Spleen (tissue), 11 donors: Measurements from ENCODE around the gene SPDYE6. TPM values are rescaled to one million over a fixed set of nuclear protein-coding genes. Genes with fewer than 3 reads are reported as not detected.

Experiments used
- DNase-seq: peaks from one replicate; pipeline ENCODE4 v3.0.0-alpha.2; 2020
- H3K27ac ChIP-seq, 8 donors: fragments of 200-600 bp; sonication (generic) in 7 of 8; 1 replicate in 4 of 8; 2 replicates in 4 of 8; pipeline versions ENCODE4 v1.5.0 to v1.8.0; 2016 to 2021; ENCODE audit warnings: inconsistent platforms in 4 of 8, mild to moderate bottlenecking in 4 of 8, moderate library complexity in 1 of 8
- H3K27me3 ChIP-seq, 7 donors: fragments of 200-600 bp; sonication (generic) in 6 of 7; replicated peaks in 1 of 7; 1 replicate in 4 of 7; 2 replicates in 3 of 7; pipeline versions ENCODE4 v1.5.0 to v1.8.0; 2016 to 2021; ENCODE audit warnings: inconsistent platforms in 3 of 7, mild to moderate bottlenecking in 1 of 7
- H3K36me3 ChIP-seq, 6 donors: fragments of 200-600 bp; sonication (generic) in 5 of 6; 1 replicate in 4 of 6; 2 replicates in 2 of 6; pipeline versions ENCODE4 v1.5.0 to v1.8.0; 2016 to 2021; ENCODE audit warnings: inconsistent platforms in 2 of 6
- H3K4me1 ChIP-seq, 6 donors: fragments of 200-600 bp; sonication (generic) in 5 of 6; 1 replicate in 3 of 6; 2 replicates in 3 of 6; pipeline versions ENCODE4 v1.5.0 to v1.8.0; 2016 to 2021; ENCODE audit warnings: inconsistent platforms in 3 of 6
- H3K4me3 ChIP-seq, 8 donors: fragments of 200-600 bp; sonication (generic) in 7 of 8; 1 replicate in 4 of 8; 2 replicates in 4 of 8; pipeline versions ENCODE4 v1.5.0 to v1.8.0; 2016 to 2021; ENCODE audit warnings: inconsistent platforms in 4 of 8, mild to moderate bottlenecking in 4 of 8, moderate library complexity in 2 of 8
- H3K9me3 ChIP-seq, 8 donors: fragments of 200-600 bp; sonication (generic) in 7 of 8; 1 replicate in 4 of 8; 2 replicates in 4 of 8; pipeline versions ENCODE4 v1.5.0 to v1.8.0; 2016 to 2021; ENCODE audit warnings: inconsistent platforms in 4 of 8
- CTCF ChIP-seq, 11 experiments: fragments of 200-600 bp in 7 of 11; fragments of 450-650 bp in 4 of 11; sonication (generic) in 4 of 11; IDR thresholded peaks in 8 of 11; conservative IDR thresholded peaks in 3 of 11; 1 replicate in 7 of 11; 2 replicates in 4 of 11; pipeline versions ENCODE4 v1.4.0 to v1.8.0; 2016 to 2021; ENCODE audit warnings: antibody characterized with exemption in 11 of 11, inconsistent platforms in 4 of 11, mild to moderate bottlenecking in 1 of 11
- POLR2A ChIP-seq, 3 donors: fragments of 450-650 bp; IDR thresholded peaks; one replicate each; pipeline ENCODE4 v1.5.1; 2017; ENCODE audit warnings: antibody characterized with exemption in 3 of 3, mild to moderate bottlenecking in 1 of 3
- POLR2AphosphoS5 ChIP-seq, 3 donors: sonication (generic); formaldehyde crosslinking; IDR thresholded peaks; one replicate each; pipeline ENCODE4 v1.5.1; 2017; ENCODE audit warnings: antibody characterized with exemption in 3 of 3
- WGBS, 5 donors: extraction: QIAGEN DNeasy Blood & Tissue Kit in 3 of 5; methylation state at CpG; one replicate each; pipeline versions ENCODE4 v1.1.5 to v1.1.7; 2013 to 2018; 5-methylcytosine and 5-hydroxymethylcytosine counted together
- intact Hi-C: fragments of 100-400 bp; cut with DNase I; formaldehyde crosslinking; loops from one replicate; pipeline ENCODE4 v1.15.0; 2023; ENCODE audit warnings: low total_unique reads
- polyA plus RNA-seq, 3 donors: library from polyadenylated mRNA; stranded (reverse); fragments of 200-250 nt; gene quantifications; one replicate each; pipeline ENCODE4 v1.2.1, GENCODE V29; 2013
- total RNA-seq, 7 donors: library from RNA; depleted of rRNA in 3 of 7; stranded (reverse); fragments of >200 nt in 3 of 7; fragmentation: NEBNext Ultra II Directional in 4 of 7; extraction: Animal tissue kit (Norgen Biotek cat#: 25700) in 4 of 7; gene quantifications; one replicate each; pipeline versions ENCODE4 v1.1.0 to v1.2.1, GENCODE V29; 2016 to 2021
- donor health status: healthy with polysubstance abuse.
- donor health status: DM: no; HTN: no; CAD: no; lungs with moderate emphysema.
- donor health status: DM: no; HTN: no; CAD: no.
- donor health status: Bipolar disorder and iron deficiency.
- donor health status: healthy.
- donor health status: DM: no; HTN: no; CAD: no.
- donor health status: DM: yes; HTN: yes; CAD: no.

Gene SPDYE6
- total and polyA plus RNA-seq, 10 donors = 0.06 TPM; not detected in 9

GRCh38 chr7:102313997-102314780, 42.1 kb downstream of the SPDYE6 start:
- H3K9me3 ChIP-seq = no peaks in the 10 kb centered on the region
- H3K4me3 ChIP-seq = no peak overlapping the region
- no peak overlapping the region for H3K27ac ChIP-seq
- H3K27me3 ChIP-seq = no peaks in the 10 kb centered on the region
- WGBS, 5 donors = 86 to 95% (median 91%) methylated on average over 7 to 22 of the region's 22 CpGs
- intact Hi-C loops = no loop called here
- peak; percentile 68 for DNase-seq
- TF ChIP-seq POLR2A (IDR thresholded peaks at IDR 0.05) = no peak
- no peak for TF ChIP-seq POLR2AphosphoS5 (IDR thresholded peaks at IDR 0.05)
- TF ChIP-seq CTCF (IDR thresholded peaks at IDR 0.05 in 8 of 11, conservative IDR thresholded peaks at IDR 0.05 in 3 of 11) = no peak
- H3K36me3 ChIP-seq = peaks cover 0 to 95% (median 19%) of the 10 kb centered on the region in 6 donors
- H3K4me1 ChIP-seq = peaks cover 0 to 31% (median 6%) of the 10 kb centered on the region in 6 donors

- H3K36me3 ChIP-seq = peaks cover 0 to 91% (median 19%) of the 10 kb centered on the region in 6 donors
- H3K27ac ChIP-seq = peak overlapping the region in 2 of 8 donors; percentile 1 to 24
- intact Hi-C loops = no loop called here
- H3K9me3 ChIP-seq = no peaks in the 10 kb centered on the region
- no peak for DNase-seq
- peaks cover 0 to 48% (median 18%) of the 10 kb centered on the region in 6 donors for H3K4me1 ChIP-seq
- 71 to 82% (median 75%) methylated on average over 2 of the region's 2 CpGs for WGBS, 5 donors
- H3K27me3 ChIP-seq = no peaks in the 10 kb centered on the region
- no peak overlapping the region for H3K4me3 ChIP-seq
- TF ChIP-seq POLR2A (IDR thresholded peaks at IDR 0.05) (no peak), POLR2AphosphoS5 (IDR thresholded peaks at IDR 0.05) (no peak), CTCF (IDR thresholded peaks at IDR 0.05 in 8 of 11, conservative IDR thresholded peaks at IDR 0.05 in 3 of 11) (no peak)
Measured at GRCh38 chr7:102312317-102312716, 43.9 kb downstream of the SPDYE6 start.

GRCh38 chr7:102310414-102310815, 45.8 kb downstream of the SPDYE6 start:
- TF ChIP-seq POLR2A (IDR thresholded peaks at IDR 0.05) (no peak), POLR2AphosphoS5 (IDR thresholded peaks at IDR 0.05) (no peak)
- no peaks in the 10 kb centered on the region for H3K9me3 ChIP-seq
- WGBS, 5 donors = 93 to 97% (median 94%) methylated on average over 9 of the region's 9 CpGs

GRCh38 chr7:102306916-102307677, 49.1 kb downstream of the SPDYE6 start:
- Histone ChIP-seq H3K4me1 (peaks cover 24 to 92% (median 60%) of the 10 kb centered on the region in 6 donors), H3K4me3 (peak overlapping the region in 4 of 8 donors; percentile 19 to 61 (median 30)), H3K9me3 (no peaks in the 10 kb centered on the region), H3K27me3 (no peaks in the 10 kb centered on the region), H3K36me3 (peaks cover 0 to 56% (median 4%) of the 10 kb centered on the region in 6 donors), H3K27ac (peak overlapping the region in 7 of 8 donors; percentile 36 to 88 (median 80))
- 23 to 36% (median 30%) methylated on average over 16 to 17 of the region's 17 CpGs for WGBS, 5 donors
- TF ChIP-seq CTCF (IDR thresholded peaks at IDR 0.05 in 8 of 11, conservative IDR thresholded peaks at IDR 0.05 in 3 of 11) (no peak), POLR2AphosphoS5 (IDR thresholded peaks at IDR 0.05) (peak; percentile 85 to 92 (median 86))
- DNase-seq = peak; percentile 95
- intact Hi-C loops = no loop called here

More at GRCh38 chr7:102310414-102310815, 45.8 kb downstream of the SPDYE6 start:
- no peaks in the 10 kb centered on the region for H3K27me3 ChIP-seq
- intact Hi-C loops = no loop called here
- DNase-seq = no peak
- H3K36me3 ChIP-seq = peaks cover 0 to 72% (median 14%) of the 10 kb centered on the region in 6 donors
- no peak overlapping the region for H3K4me3 ChIP-seq
- peaks cover 10 to 67% (median 36%) of the 10 kb centered on the region in 6 donors for H3K4me1 ChIP-seq
- H3K27ac ChIP-seq = no peak overlapping the region
